Vagina (tissue), 2 donors: Measurements from ENCODE around the gene C11orf24.

Source experiments
- CTCF ChIP-seq, 3 experiments: fragments of 450-650 bp in 2 of 3; fragments of 200-600 bp in 1 of 3; sonication (generic) in 1 of 3; IDR thresholded peaks; one replicate each; pipeline ENCODE4 v1.5.1; 2017 to 2019; ENCODE audit warnings: antibody characterized with exemption in 3 of 3, mild to moderate bottlenecking in 2 of 3, moderate library complexity in 2 of 3
- POLR2A ChIP-seq, 2 donors: fragments of 450-650 bp; IDR thresholded peaks; one replicate each; pipeline ENCODE4 v1.6.1; 2017; ENCODE audit warnings: antibody characterized with exemption in 2 of 2, mild to moderate bottlenecking in 2 of 2, moderate library complexity in 2 of 2
- POLR2AphosphoS5 ChIP-seq, 2 donors: sonication (generic); formaldehyde crosslinking; IDR thresholded peaks; one replicate each; pipeline ENCODE4 v1.9.0; 2017; ENCODE audit warnings: antibody characterized with exemption in 2 of 2, mild to moderate bottlenecking in 2 of 2, low read depth in 1 of 2; ENCODE audit not compliant: insufficient read depth in 1 of 2

GRCh38 chr11:68271781-68272608 lies at the start of gene C11orf24:
- TF ChIP-seq CTCF (IDR thresholded peaks at IDR 0.05) (peak in 1 of 3 experiments; percentile 10), POLR2AphosphoS5 (IDR thresholded peaks at IDR 0.05; ENCODE audit: insufficient read depth in 1 of 2, low read depth in 1 of 2) (peak; percentile 54 to 88), POLR2A (IDR thresholded peaks at IDR 0.05) (peak; percentile 27 to 66)
